Measurements from ENCODE around the gene TMPRSS3.

Gene TMPRSS3

GRCh38 chr21:42390193-42390592, 5.7 kb downstream of the TMPRSS3 start:
- no peak for DNase-seq (ENCODE audit: low read depth in 2 of 3, low spot score in 2 of 3)

DNA sequence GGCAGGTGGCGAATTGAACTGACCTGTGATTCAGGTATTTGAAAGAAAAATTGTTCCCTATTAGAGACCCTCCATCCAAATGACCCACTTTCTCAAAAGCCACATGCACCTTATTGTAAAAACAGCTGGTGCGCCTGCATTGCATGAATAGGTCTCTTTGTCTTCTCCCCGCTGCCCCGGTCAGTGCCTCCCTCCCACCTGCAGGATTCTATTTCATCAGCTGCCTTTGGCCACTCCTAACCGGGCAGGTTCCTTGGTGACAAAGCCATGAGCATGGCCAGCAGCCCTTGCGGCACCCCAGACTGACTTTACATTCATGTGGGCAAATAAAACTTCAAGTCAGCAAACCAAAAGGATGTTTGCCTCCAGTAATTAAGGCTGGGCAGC, 6.4 kb downstream of the TMPRSS3 start:
- no peak for DNase-seq (ENCODE audit: low read depth in 2 of 3, low spot score in 2 of 3)

DNA sequence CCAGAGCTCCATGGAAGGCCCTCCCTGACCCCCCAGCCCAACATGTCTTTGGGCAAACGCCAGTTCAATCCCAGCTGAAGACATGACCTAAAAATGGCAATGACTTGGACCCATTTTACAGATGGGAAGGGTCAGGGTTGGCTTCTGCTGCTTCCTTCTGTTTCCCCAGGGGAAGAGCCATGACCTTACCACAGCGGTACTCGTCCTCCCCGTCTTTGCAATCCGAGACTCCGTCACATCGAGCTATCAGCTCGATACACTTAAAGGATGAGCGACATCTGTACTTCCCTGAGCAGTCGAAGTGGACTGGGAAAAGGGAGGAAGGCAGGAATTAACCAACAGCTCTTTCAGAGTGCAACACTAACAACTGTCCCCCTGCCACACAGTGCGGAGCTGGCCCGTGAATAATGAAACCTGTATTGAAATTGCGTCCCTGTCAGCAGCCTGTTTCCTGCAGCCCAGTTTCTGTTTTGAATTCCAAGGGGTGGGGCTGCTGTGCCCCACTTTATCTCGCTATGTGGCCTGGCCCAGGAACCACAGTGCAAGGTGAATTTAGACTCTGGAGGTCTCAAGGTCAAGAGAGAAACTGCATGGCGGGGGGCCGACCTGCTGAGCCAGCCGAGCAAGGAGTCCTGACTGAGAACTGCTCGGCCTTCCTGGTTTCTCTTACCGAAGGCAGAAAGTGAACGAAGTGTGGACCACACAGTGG, 7.0 kb downstream of the TMPRSS3 start:
- no peak for DNase-seq (ENCODE audit: low read depth in 2 of 3, low spot score in 2 of 3)

- no peak for DNase-seq (ENCODE audit: low read depth in 2 of 3, low spot score in 2 of 3)
Measured at GRCh38 chr21:42387843-42388340, 8.0 kb downstream of the TMPRSS3 start.

DNA sequence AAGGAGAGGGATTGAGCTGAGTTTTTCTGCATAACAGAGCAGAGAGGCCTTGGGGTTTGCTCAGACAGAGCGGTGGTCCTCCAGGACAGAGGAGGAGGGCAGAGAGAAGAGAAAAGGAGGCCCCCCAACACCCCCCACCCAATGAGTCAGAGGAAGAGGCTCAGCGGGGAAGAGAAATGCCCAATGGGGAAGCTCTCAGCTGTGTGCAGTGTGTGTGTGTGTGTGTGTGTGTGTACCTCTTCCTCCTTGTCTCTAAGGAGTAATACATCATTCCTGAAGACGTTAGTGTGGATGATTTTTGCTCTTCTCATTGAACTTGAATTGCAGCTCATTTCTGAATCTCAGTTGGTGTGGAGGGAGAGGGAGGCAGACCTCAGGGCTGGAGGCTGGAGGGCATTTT, 8.7 kb downstream of the TMPRSS3 start:
- DNase-seq (ENCODE audit: low read depth in 2 of 3, low spot score in 2 of 3) = no peak

GRCh38 chr21:42386034-42386591, 9.7 kb downstream of the TMPRSS3 start:
- no peak for DNase-seq (ENCODE audit: low read depth in 2 of 3, low spot score in 2 of 3)

GRCh38 chr21:42385619-42386018, 10.2 kb downstream of the TMPRSS3 start:
- DNase-seq (ENCODE audit: low read depth in 2 of 3, low spot score in 2 of 3) = no peak

DNA sequence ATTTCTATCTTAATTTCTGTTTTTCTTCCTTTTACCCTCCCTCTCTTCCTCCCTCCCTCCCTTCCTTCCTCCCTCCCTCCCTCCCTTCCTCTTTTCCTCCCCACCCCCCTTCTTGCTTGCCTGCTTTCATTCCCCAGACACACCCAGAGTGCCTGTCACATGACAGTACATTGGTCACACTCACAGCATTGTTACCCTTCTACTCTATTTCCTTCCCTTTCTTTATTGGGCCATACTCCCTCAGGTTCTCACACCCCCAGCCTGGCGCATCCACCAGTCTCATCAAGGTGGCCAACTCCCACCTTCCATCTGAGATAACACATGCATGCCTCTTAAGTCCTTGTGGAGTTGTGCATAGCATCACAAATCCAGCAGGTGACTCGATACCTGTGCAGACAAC, 10.9 kb downstream of the TMPRSS3 start:
- DNase-seq (ENCODE audit: low read depth in 2 of 3, low spot score in 2 of 3) = no peak

- DNase-seq (ENCODE audit: low read depth in 2 of 3, low spot score in 2 of 3) = no peak
Measured at GRCh38 chr21:42384156-42384945, 11.5 kb downstream of the TMPRSS3 start.

DNA sequence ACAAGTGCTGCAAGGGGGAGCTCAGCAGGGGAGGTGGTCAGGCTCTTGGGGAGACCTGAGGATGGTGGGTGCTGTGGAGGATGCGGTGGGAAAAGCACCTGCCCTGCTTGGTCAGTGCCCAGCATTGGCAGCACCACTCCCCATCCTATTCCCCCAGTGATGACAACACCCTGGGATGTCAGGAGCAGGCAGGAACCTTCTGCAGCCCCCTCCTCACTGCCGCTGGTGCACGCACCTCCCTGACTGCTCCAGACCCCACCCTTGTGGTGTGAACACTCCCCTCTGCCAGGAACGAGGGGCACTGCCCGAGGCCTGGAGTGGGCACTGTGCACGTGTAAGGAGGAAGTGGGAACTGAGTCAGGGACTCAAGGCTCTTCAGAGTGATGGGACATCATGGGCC, 12.5 kb downstream of the TMPRSS3 start:
- DNase-seq (ENCODE audit: low read depth in 2 of 3, low spot score in 2 of 3) = no peak

- DNase-seq (ENCODE audit: low read depth in 2 of 3, low spot score in 2 of 3) = no peak
Measured at GRCh38 chr21:42382915-42383314, 12.9 kb downstream of the TMPRSS3 start.

DNA sequence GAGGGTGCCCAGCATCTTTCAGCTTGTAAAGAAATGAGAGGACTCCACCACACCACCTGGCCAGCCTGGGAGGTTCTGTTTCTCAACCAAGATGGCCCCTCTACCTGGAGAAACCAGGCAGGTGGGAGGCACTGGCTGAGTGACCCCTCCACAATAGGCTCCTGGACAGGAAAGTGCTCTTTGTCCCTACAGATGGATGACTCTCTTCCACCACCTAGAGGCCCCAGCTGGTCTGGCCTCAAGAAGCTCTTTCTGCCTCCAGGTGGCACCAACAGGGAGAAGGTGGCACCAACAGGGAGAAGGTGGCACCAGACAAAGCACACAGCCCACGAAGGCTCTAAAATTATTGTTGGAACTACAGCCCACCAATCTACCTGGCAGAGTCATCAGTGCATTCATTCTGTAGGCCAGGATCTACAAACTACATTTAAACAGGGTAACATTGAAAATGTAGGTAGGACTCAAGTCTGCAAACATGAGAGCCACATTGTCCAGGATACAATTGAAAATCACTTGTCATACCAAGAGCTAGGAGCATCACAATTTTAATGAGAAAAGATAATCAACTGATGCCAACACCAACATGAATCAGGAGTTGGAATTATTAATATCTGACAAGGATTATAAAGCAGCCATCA, 14.4 kb downstream of the TMPRSS3 start:
- DNase-seq (ENCODE audit: low read depth in 2 of 3, low spot score in 2 of 3) = no peak

- no peak for DNase-seq (ENCODE audit: low read depth in 2 of 3, low spot score in 2 of 3)
Measured at GRCh38 chr21:42379426-42380215, 16.2 kb downstream of the TMPRSS3 start.

DNA sequence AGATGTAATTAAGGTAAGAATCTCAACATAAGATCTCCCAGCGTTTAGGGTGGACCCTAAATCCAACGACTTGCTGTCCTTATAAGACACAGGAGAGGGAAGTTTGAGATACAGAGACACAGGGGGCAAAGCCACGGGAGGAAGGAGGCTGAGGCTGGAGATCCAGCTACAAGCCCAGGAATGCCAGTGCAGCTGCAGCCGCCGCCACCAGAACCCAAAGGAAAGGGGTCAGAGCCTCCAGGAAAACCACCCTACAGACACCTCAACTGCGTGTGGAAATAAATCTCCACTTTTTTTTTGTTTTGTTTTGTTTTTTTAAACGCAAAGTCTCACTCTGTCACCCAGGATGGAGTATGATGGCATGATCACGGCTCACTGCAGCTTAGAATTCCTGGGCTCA, 17.4 kb downstream of the TMPRSS3 start:
- DNase-seq (ENCODE audit: low read depth in 2 of 3, low spot score in 2 of 3) = no peak

- no peak for DNase-seq (ENCODE audit: low read depth in 2 of 3, low spot score in 2 of 3)
Measured at GRCh38 chr21:42377951-42378340, 17.9 kb downstream of the TMPRSS3 start.

DNA sequence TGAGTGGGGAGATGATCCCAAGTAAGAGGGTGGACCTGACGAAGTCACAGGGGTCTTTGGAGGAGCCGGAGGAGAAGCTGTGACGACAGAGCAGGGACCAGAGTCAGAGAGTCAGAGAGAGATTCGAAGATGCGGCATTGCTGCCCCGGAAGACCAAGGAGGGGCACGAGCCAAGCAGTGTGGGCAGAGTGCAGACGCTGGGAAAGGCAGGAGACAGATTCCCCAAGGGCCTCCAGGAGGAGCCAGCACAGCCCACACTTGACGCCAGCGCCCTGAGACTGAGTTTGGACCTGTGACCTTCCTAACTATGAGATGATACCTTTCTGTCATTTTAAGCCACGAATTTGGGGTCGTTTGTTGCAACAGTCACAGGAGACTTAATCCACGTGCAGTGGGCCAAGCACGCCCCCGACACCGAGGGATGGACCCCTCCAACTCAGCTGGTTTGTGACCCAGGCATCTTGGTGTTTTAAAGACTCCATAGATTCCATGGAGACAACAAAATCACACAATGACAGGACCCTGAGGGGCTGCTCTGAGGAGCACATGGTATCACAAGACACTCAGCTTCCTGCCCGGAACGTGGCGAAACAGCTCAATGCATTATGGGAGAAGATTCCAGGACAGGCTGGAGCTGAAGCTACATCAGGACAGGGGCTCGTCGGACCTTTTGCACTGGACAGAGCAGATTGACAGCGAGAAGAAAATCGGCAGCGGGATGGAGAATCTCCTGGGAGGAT, 18.5 kb downstream of the TMPRSS3 start:
- DNase-seq (ENCODE audit: low read depth in 2 of 3, low spot score in 2 of 3) = no peak

- DNase-seq (ENCODE audit: low read depth in 2 of 3, low spot score in 2 of 3) = no peak
Measured at GRCh38 chr21:42376338-42376982, 19.4 kb downstream of the TMPRSS3 start.

GRCh38 chr21:42375966-42376337, 19.9 kb downstream of the TMPRSS3 start:
- DNase-seq (ENCODE audit: low read depth in 2 of 3, low spot score in 2 of 3) = no peak

GRCh38 chr21:42375506-42375905, 20.3 kb downstream of the TMPRSS3 start:
- DNase-seq (ENCODE audit: low read depth in 2 of 3, low spot score in 2 of 3) = no peak
